Fibroblast of lung (primary cell): ENCODE results near the gene TMEM240. TPM values are rescaled to one million over a fixed set of nuclear protein-coding genes. Genes with fewer than 3 reads are reported as not detected.
A peak's percentile ranks its signal among the peaks of the same experiment; 100 is the strongest.

ENCODE experiments used
- DNase-seq, 2 donors: peaks; one replicate each; pipeline versions ENCODE4 v3.0.0 to v3.0.0-alpha.2; 2010; ENCODE audit warnings: low read depth in 2 of 2
- H2AFZ ChIP-seq: 2 replicates; pipeline ENCODE4 v1.5.1; 2012; ENCODE audit warnings: low read length, control low read depth, inconsistent platforms
- H3K27ac ChIP-seq: 2 replicates; pipeline ENCODE4 v1.5.1; 2011; ENCODE audit warnings: low read length, control low read depth; ENCODE audit not compliant: insufficient read depth
- H3K27me3 ChIP-seq: 2 replicates; pipeline ENCODE4 v1.5.1; 2011; ENCODE audit warnings: mild to moderate bottlenecking, low read length; ENCODE audit not compliant: control insufficient read depth, insufficient read depth
- H3K36me3 ChIP-seq: 2 replicates; pipeline ENCODE4 v1.5.1; 2011; ENCODE audit warnings: low read length; ENCODE audit not compliant: control insufficient read depth, insufficient read depth
- H3K4me1 ChIP-seq: 2 replicates; pipeline ENCODE4 v1.5.1; 2011; ENCODE audit warnings: low read length; ENCODE audit not compliant: control insufficient read depth, insufficient read depth; ENCODE audit errors: extremely low read depth
- H3K4me2 ChIP-seq: 2 replicates; pipeline ENCODE4 v1.5.1; 2011; ENCODE audit warnings: low read length, control low read depth; ENCODE audit not compliant: insufficient read depth; ENCODE audit errors: extremely low read depth
- H3K4me3 ChIP-seq, 4 experiments: fragments of 200-600 bp in 1 of 4; sonication (generic) in 1 of 4; replicated peaks in 1 of 4; 2 replicates each; pipeline ENCODE4 v1.5.1; 2011 to 2016; ENCODE audit warnings: low read length in 4 of 4, low read depth in 3 of 4, mild to moderate bottlenecking in 3 of 4, control low read depth in 2 of 4, inconsistent platforms in 1 of 4, mixed read lengths in 1 of 4; ENCODE audit not compliant: insufficient read depth in 1 of 4; ENCODE audit errors: control extremely low read depth in 1 of 4
- H3K79me2 ChIP-seq: 2 replicates; pipeline ENCODE4 v1.5.1; 2012; ENCODE audit warnings: mild to moderate bottlenecking, low read length, inconsistent platforms; ENCODE audit not compliant: control insufficient read depth, insufficient read depth
- H3K9ac ChIP-seq: 2 replicates; pipeline ENCODE4 v1.5.1; 2011; ENCODE audit warnings: mild to moderate bottlenecking, low read length, control low read depth; ENCODE audit not compliant: insufficient read depth
- H3K9me3 ChIP-seq: 2 replicates; pipeline ENCODE4 v1.5.1; 2012; ENCODE audit warnings: low read depth, low read length; ENCODE audit not compliant: control insufficient read depth, insufficient read depth
- H4K20me1 ChIP-seq: 2 replicates; pipeline ENCODE4 v1.5.1; 2011; ENCODE audit warnings: low read length; ENCODE audit not compliant: control insufficient read depth, insufficient read depth; ENCODE audit errors: extremely low read depth
- CTCF ChIP-seq, 2 donors: IDR thresholded peaks in 1 of 2; conservative IDR thresholded peaks in 1 of 2; 1 replicate in 1 of 2; 2 replicates in 1 of 2; pipeline ENCODE4 v1.5.1; 2011 to 2012; ENCODE audit warnings: low read length in 2 of 2, control low read depth in 1 of 2, inconsistent platforms in 1 of 2, low read depth in 1 of 2, mild to moderate bottlenecking in 1 of 2
- EZH2 ChIP-seq: IDR thresholded peaks from 2 replicates; pipeline ENCODE4 v1.5.1; 2012; ENCODE audit warnings: low read length, control low read depth, mild to moderate bottlenecking; ENCODE audit errors: missing control alignments
- polyA plus RNA-seq, 2 donors: library from polyadenylated mRNA; depleted of rRNA in 1 of 2; stranded (reverse) in 1 of 2; unstranded in 1 of 2; fragments of >200 nt; gene quantifications; 2 replicates each; pipeline ENCODE4 v1.2.1, GENCODE V29; 2011 to 2012; ENCODE audit warnings: missing spikeins in 1 of 2
- total RNA-seq: library from RNA; depleted of rRNA; stranded (reverse); fragments of >200 nt; gene quantifications from 2 replicates; pipeline ENCODE4 v1.2.1, GENCODE V29; 2014

The TMEM240 gene
- total and polyA plus RNA-seq, 2 donors (not counting 1 experiment from before 2014, with no cell fraction given): 1.4 to 5.4 TPM

- peak; percentile 44 to 46 for DNase-seq
- Histone ChIP-seq H3K4me1 (peaks cover 6% of the 10 kb centered on the region), H3K79me2 (peaks cover 26% of the 10 kb centered on the region), H3K4me2 (peak overlapping the region; percentile 69), H3K36me3 (peaks cover 27% of the 10 kb centered on the region), H3K9me3 (no peaks in the 10 kb centered on the region), H3K27ac (peak overlapping the region; percentile 58), H4K20me1 (peaks cover 3% of the 10 kb centered on the region), H3K9ac (peak overlapping the region; percentile 52), H3K4me3 (peak overlapping the region; percentile 56 to 66 (median 60)), H3K27me3 (no peaks in the 10 kb centered on the region), H2AFZ (no peak overlapping the region)
- TF ChIP-seq CTCF (conservative IDR thresholded peaks at IDR 0.05 in 1 of 2, IDR thresholded peaks at IDR 0.05 in 1 of 2; ENCODE audit: low read depth in 1 of 2, low read length in 2 of 2): no peak
- TF ChIP-seq EZH2: no peak
These were observed 924 bp downstream of the TMEM240 start for GRCh38 chr1:1539310-1540089.

- Histone ChIP-seq H3K9me3 (no peaks in the 10 kb centered on the region), H3K9ac (peak overlapping the region; percentile 52), H2AFZ (no peak overlapping the region), H3K27me3 (no peaks in the 10 kb centered on the region), H3K36me3 (peaks cover 30% of the 10 kb centered on the region), H3K27ac (peak overlapping the region; percentile 58), H3K4me1 (peaks cover 6% of the 10 kb centered on the region), H4K20me1 (peaks cover 3% of the 10 kb centered on the region), H3K79me2 (peaks cover 26% of the 10 kb centered on the region), H3K4me2 (peak overlapping the region; percentile 69), H3K4me3 (peak overlapping the region; percentile 56 to 66 (median 60))
- TF ChIP-seq EZH2 (no peak), CTCF (conservative IDR thresholded peaks at IDR 0.05 in 1 of 2, IDR thresholded peaks at IDR 0.05 in 1 of 2; ENCODE audit: low read depth in 1 of 2, low read length in 2 of 2) (no peak)
- DNase-seq: no peak
These were observed 1.5 kb downstream of the TMEM240 start for GRCh38 chr1:1538989-1539309.

GRCh38 chr1:1538334-1538733, 2.1 kb downstream of the TMEM240 start:
- Histone ChIP-seq H3K4me2 (peak overlapping the region; percentile 69), H3K27me3 (no peaks in the 10 kb centered on the region), H3K79me2 (peaks cover 26% of the 10 kb centered on the region), H3K36me3 (peaks cover 30% of the 10 kb centered on the region), H2AFZ (no peak overlapping the region), H3K27ac (no peak overlapping the region), H4K20me1 (peaks cover 3% of the 10 kb centered on the region), H3K4me3 (peak overlapping the region in 1 of 4 experiments; percentile 66), H3K9ac (no peak overlapping the region), H3K4me1 (peaks cover 6% of the 10 kb centered on the region), H3K9me3 (no peaks in the 10 kb centered on the region)
- TF ChIP-seq CTCF (conservative IDR thresholded peaks at IDR 0.05 in 1 of 2, IDR thresholded peaks at IDR 0.05 in 1 of 2; ENCODE audit: low read depth in 1 of 2, low read length in 2 of 2) (no peak), EZH2 (no peak)
- no peak for DNase-seq
